HG03045 (cell line): ENCODE results near the gene MYO1D.
A peak's percentile ranks its signal among the peaks of the same experiment; 100 is the strongest.

Experiments used
- ATAC-seq: cut with Tn5 transposase; IDR thresholded peaks from one replicate; pipeline ENCODE4 v1.9.1; 2021; ENCODE audit warnings: mild to moderate bottlenecking, moderate library complexity; ENCODE audit not compliant: unreplicated experiment

The MYO1D gene

DNA sequence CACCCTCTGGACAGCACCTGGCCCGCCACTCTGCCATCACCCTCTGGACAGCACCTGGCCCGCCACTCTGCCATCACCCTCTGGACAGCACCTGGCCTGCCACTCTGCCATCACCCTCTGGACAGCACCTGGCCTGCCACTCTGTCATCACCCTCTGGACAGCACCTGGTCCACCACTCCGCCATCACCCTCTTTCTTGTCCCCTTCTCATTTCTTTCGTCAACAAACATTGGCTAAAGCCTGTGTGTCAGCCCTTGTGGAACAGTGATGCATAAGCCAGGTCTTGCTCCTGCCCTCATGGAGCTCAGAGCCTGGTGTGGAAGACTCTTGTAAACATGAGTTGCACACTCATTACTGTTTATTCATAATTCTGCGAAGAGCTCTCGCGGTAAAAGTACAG lies 358.9 kb downstream of the MYO1D start:
- ATAC-seq = no peak

DNA sequence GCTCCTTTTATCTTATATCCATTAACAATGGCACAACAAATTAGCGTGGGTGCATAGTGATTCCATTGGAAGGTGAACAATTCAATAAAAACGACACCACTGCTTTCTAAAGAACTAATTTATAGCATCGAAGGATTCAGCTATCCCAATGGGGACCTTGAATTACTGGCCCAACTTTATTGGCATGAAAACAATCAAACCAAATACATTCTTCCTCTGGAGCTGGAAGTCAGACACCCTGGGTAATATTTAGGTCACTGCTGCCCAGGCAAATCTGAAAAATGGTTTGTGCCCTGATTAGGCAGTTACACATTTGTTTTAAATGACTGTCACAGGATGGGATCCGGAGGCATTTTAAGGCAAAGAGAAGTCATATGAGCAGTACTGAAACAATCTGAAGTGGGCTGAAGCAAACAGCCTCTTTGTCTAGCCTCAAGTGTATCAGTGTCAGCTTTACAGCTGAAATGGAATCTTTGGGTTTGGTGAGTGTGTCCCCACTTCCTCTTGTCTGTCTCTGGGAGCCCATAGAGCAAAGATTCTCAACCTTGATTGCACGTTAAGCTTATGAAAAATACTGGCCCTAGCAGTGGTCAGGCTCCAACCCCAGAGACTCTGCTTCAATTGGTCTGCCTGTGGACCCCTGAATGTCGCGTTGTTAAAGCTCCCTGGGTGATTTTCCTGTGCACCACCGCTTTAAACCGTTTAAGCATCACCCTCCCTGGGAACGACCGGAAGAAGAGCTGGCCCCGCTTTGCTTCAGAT lies 359.8 kb downstream of the MYO1D start:
- no peak for ATAC-seq

DNA sequence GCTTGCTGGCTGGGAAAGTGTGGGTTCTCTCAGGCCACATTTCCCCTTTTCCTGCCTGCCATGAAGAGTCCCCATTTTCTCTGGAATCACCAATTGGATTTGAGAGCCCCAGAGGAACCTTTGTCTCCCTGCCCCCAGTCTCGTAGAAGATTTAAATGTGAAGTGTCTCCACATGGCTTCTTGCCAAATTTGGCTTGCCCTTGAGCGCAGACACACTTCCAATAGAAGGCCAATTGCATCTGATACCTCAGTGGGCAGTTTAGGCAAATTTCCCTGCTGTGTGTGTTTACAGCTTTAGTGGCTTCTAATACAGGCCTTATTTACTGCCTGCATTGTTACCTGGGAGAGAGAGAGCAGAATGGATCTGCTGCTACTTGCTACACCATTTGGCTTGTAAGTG lies 360.5 kb downstream of the MYO1D start:
- no peak for ATAC-seq

DNA sequence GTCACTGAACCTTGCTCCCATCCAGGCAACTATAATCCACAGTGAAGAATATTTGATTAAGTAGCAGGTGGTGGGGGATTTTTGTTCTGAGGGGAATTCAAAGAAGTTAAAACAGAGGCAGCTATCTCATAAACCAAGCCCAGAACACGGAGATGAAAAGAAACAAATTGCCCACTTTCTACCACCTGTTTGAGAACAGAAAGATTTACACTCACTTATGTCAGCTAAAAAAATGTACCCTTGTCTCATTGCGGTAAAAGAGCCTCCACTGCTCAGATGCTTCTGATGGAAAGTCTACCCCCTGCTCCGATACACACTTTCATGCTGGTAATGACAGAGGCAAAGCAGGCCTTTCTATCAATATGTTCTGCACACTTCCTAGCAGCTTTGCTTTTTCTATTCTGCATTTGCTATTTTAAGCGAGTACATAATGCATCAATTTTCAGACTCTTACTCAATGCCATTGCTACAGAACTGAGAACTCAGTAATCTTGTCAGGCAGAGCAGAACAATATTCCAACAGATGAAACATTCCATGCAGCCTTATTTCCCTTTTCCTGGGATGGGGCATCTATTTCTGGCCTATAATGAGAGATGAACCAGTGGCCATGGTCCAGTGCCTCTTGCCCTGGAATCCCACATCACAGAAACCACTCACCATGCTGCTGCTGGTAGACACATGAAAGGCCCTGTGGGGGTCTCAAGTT lies 361.1 kb downstream of the MYO1D start:
- no peak for ATAC-seq

DNA sequence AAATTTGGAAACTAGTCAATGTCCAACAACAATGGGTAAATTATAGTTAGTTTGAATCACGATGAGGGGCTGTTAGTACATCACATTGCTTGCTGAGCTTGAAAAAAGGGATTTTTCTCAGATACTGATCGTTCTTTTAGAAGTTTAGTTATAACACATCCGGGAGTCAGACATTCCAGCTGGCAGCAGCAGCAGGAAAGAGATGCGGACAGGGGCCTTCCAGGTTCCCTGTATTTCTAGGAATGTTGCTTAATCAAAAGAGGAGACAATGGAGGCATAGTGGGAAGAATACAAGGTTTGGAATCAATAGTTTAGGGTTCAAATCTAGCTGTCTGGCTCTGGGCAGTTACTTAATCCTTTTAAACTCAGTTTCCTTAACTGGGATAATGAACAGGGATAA lies 362.3 kb downstream of the MYO1D start:
- no peak for ATAC-seq

DNA sequence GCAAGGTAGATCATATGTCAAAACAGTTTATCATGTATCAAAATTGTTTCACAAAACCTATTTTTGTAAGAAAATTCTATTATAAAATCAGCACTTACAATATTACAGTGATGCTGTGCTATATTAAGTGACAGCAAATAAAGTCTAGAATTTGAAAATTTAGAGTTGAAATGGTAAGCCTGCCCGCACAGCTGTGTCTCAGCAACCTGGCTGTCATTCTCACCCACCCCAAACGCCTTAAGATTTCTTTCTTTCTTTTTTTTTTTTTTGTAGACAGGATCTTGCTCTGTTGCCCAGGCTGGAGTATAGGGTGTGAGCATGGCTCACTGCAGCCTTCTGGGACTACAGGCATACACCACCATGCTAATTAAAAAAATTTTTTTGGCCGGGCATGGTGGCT lies 363.3 kb downstream of the MYO1D start:
- no peak for ATAC-seq

DNA sequence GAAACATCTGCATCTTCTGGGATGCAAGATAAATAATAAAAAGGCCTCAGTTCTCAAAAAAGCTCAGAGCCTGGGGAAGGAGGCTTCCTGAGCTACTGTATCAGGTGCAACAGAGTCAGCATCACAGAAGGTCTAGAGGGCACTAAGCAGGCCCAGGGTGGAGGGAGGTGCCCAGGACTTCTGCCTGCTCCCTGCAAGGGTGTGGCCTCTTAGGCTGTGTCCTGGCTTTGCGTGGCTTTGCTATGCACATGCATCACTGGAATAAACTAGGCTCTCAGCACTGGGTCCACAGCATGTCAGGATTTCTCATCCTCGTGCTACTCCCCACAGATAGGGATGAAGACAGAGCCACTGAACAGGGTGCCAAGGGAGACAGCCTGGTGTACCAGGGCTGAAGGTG lies 364.6 kb downstream of the MYO1D start:
- no peak for ATAC-seq

DNA sequence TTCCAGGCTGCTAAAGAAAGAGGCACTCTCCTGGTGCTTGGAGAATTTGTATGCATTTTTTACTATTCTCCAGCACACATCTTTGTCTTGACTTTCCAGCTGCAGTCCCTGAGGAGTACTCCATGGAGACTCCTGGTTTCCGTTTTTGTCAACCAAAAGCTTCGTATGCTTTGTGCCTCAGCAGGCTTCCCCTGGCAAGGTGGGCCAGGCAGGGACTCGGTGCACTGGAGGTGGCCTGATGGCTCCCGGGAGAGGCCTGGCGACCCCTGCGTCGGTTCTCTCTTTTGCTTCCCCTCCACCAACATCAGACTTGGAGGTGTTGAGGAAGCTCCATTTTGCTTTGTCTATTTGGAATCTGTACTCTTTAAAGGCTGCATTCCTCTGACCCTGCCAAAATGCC lies 366.5 kb downstream of the MYO1D start:
- ATAC-seq = no peak

DNA sequence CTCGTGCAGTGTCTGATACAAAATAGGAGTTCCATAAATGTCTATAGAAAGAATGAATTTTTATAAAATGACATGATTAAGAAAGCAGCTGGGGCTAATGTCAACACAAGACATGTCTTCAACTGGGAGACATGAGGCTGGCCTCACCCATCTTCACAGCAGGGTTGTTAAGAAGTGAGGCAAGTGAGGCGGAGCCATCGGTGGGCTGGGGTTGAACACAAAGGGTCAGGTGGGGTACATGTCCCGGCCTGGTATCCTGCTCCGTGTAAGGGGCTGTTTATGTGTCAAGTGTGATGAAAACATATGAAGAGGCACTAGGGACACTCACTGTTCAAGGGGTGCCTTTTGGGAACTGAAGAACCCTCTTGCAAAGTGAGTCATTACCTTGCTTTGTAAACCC lies 368.0 kb downstream of the MYO1D start:
- no peak for ATAC-seq

DNA sequence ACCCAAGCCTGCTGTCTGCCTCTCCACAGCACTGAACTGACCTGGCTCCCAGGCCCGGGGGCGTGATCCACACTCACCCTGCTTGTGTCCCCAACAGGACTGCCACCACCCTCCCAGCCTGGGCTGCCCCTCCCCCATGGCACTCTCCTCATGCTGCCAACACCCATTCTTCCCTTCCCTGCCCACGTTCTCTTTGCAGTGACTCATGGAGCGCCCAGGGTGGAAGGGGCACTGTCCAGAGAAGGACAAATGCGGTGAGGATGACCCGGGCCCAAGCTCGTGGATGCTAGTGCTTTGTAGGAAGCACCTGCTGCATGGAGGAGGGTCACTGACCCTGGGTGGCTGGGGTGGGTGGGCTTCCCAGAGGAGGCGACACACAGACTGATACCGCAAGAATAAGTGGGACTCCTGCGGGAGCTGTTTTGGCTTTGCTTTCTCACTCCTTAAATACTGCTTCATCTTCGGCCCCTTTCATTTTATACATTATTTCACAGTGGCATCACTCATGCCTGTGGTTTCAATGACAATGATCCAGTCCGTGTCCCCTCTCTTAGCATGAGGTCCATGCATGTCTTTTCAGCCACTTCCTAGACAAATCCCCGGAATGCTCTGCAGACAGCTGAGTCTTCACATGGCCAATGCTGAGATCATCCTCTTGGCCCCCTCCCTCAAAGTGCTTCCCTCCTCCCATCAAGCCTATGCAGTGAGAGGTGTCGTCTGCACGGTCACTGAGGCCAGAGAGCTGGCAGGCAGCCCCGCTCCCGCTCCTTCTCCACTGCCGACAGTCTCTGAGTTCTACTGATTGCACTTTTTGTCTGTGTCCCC lies 372.5 kb downstream of the MYO1D start:
- ATAC-seq = peak; percentile 38

DNA sequence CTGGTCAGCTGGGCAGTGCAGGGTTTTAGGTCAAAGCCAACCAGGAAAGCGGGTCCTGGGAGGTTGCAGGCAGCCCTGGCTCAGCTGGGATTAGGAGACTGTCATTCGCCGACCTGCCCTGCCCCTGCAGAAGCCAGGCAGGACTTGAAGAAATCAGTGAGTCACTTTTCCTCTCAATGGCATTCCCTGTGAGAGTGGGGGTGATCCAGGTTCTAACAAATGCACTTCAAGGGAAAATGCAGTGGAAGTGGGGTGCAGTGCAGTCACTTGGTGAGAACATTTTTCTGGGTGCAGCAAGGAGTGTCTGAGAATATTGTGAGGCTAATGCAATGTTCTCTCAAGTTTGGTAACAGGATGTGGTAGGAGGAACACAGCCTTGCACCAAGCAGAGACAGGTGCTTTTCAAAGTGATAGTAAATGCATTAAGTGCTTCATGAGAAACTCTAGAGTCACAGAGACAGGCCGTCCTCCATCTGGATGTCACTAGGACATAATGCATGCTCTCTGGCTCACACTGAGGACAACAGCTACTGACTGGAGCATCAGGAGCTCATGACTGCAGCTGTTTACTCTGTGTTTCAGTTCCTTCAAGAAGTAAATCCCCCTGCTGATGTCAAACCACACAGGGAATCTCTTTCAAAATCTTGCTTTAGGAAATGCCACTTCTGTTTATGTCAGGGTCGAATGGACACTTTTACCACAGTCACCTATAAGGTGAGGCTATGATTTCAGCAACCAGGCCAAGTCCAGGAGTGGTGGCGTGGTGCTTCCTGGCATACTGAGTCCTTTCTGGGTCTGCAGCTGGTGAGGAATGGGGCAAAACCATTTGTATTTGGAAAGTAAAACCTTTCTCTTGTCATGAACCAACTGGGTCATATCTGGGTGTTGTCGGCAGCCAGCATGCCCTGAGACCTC lies 373.4 kb downstream of the MYO1D start:
- peak; percentile 74 for ATAC-seq

DNA sequence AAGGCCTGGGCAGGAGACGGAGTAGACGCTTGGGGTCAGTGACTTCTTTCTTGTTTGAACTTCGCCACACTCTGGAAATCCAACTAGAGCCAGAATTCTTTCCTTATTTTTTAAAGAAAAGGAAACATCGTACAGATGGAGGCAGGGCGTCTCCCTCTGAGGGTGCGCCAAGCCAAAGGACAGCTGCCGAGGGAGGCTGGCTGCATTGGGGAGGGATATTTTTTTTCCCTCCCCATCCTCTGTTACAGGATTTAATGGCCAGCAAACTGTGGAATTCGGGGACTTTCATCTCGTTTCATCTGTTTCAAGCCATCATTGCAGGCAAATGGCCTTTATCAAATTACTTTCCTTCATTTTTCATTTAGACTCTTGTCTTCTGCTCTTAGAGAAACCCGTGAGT lies 374.2 kb downstream of the MYO1D start:
- ATAC-seq = no peak

DNA sequence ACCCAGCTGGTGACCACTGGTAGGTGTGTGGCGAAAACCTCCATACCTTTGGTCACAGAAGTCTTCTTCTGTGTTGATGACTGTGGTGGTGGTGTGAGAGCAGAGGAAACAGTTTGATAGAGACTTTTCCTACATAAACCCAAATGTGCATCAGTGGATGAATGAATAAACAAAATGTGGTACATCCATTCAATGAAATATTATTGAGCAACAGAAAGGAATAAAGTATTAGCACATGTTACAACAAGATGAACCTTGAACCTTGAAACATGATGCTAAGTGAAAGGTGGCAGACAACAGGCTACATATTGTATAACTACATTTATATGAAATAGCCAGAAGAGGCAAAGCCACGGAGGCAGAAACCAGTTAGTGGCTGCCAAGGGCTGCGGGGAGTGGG lies 374.9 kb downstream of the MYO1D start:
- no peak for ATAC-seq

DNA sequence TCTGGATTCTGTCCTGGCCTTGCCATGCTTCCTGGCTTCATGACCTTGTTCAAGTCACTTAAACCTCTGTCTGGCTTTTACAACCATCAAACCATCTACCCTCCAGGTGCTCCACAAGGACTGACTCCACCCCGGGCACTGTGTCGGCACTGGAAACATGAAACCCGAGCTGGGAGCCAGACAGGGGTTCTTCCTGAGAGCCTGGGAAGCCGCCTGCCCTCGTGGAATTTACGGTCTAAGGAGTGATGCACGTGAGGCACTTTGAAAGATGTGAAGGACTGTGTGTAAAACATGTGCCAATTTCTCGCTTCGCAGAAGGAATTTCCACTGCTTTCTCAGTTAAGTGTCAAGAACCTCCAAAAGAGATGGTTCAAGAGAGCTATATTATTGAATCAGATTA lies 378.5 kb downstream of the MYO1D start:
- ATAC-seq = no peak

DNA sequence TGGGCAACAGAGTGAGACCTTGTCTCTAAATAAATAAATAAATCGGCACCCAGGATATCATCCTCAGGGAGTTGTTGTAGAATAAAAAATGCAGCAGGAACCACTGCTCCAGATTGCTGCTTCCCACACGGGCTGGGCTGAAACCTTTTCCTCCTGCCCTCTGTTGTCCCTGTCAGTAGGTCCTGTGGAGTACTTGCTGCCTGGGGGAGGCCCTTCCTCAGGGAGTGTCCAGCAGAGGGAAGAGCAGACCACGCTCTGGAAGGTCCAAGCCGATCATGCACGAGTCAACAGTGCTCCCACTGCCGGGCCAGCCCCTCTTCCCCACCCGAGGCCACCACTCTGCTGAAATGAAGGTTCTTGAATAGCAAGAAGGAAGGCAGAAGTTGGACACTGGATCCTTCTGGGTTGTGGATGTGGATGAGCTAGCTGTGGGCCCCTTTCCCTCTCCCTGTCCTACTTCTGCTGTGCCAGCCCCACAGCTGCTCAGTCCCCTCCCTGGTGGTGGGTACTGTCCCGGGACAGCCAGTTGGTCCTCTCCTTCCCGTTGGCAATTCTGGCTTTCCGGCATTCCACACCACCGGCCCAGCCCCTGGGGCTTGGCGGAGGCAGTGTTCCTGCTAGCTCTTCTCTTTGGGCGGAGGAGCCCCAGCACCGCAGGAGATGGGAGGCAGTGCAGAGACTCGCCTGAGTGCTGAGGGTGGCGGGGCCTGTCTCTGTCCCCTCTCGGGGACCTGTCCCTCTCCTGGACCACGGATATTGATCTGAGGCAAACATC lies 379.3 kb downstream of the MYO1D start:
- ATAC-seq = no peak

DNA sequence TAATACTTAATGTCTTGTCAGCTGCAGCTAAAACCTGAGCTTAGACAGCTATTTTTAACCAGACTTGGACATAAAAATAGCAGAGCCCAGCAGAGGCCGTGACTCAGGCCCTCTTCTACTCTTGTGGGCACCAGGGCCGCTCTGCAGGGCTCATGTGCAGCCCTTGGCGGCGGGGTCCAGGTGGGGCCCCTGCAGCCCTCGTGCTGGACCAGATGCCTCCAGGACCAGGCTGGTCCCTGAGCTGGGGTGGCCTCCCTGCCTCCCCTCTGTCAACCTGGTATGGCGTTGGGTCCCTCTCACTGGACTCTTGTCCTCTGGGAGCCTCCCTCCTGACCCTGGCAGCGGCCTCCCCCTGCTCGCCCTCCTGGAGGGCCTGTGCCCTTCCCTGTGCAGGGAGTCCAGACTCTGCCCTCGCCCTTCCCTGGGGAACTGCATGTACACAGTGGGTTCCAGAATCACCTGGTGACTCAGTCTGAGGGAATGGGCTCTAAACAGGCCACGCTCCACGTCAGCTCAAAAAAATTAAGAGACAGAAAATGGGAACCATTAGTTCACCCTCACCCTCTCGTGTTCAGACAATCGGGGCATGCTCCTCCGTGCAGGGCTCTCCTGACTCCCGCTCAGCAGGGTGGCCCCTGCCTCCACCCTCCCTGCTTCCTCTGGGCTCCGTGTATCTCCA lies 380.4 kb downstream of the MYO1D start:
- no peak for ATAC-seq

DNA sequence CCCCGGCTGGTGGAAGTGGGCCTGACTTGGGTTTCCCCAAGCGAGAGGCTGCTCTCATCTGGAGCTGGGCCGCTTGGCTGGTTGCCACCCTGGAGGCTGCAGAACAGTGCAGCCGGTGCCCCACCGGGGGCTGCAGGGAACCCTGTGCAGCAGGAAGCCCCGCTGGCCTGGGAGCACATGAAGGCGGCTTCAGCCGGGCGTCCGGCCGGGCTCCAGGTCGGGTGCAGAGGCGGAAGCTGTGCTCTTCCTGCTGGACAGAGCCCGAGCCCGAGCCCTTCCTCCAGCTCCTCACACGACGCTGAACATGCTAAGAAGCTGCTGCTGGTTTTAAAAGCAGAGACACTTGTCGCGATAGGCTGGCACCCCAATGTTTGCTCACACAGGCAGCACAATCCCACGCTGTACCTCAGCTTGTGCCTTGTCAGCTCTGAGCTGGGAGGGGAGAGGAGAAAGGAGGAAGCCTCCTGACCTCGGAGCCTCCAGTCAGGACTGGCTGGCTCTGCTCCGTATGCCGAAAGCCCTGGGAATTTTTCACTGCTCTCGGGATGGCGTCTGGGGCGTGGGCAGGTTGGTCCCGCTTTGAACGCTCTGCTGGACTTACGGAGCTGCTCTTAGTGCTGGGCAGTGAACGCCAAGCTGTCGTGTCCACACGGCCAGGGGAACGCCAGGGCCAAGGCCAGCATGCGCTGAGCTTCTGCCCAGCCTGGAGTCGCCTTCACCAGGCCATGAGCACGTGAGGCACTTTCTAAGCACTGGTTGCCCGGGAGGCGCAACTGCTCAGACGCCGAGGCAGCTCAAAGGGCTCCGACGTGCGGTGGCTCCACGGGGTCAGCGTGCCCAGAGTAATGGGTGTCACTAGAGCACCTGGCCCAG lies 381.3 kb downstream of the MYO1D start:
- ATAC-seq = no peak

DNA sequence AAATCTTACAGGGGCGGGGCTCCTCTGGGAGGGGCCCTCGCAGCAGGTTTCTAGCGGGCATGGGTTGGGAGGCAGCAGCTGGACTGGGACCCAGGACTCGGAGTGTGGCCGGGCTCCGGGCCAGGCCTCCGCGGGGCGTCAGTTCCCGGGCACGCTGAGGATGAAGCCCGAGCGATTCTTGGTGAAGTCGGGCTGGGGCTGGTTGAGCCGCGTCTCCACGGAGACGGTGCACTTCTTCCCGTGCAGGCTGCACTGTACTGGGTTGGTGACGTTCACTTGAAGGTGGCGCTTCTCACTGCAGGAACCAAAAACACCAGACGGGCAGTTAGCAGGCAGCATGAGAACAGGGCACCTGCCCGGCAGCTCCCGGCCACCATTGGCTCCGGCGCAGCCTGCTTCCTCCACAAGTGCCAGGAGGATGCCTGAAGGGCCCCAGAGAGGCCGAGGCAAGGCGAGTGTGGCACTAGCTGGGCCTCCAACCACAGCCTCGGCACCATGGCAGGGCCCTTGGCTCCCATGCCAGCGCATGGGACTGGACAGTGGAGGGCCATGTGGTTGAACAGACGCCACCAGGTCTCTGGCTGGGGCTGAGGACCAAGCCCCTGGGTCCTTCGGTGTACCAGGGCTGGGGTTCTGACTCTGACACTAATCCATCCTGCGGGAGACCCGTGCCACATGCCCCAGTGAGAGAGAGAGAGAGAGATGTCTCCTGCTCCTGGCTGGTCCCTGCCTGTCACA lies 382.1 kb downstream of the MYO1D start:
- ATAC-seq = no peak
